Neural cell (in vitro differentiated cells): ENCODE results near the gene PLEKHA8. TPM values are rescaled to one million over a fixed set of nuclear protein-coding genes. Genes with fewer than 3 reads are reported as not detected.

Experiments used
- H2AFZ ChIP-seq: fragments of 200-600, 300-800 bp; sonication (generic), shearing (Covaris generic); 2 replicates; pipeline ENCODE4 v1.6.0; 2014; ENCODE audit warnings: low read depth, mild to moderate bottlenecking, antibody characterized with exemption, low read length, moderate library complexity
- H3F3A ChIP-seq: fragments of 200-600 bp; shearing (Covaris generic); 2 replicates; pipeline ENCODE4 v1.6.1; 2016; ENCODE audit warnings: mild to moderate bottlenecking, moderate library complexity, mixed read lengths, antibody characterized with exemption, low read length; ENCODE audit not compliant: insufficient read depth, poor library complexity, severe bottlenecking
- H3K27ac ChIP-seq: fragments of 200-600, 300-800 bp; sonication (generic), shearing (Covaris generic); 2 replicates; pipeline ENCODE4 v1.5.1; 2014; ENCODE audit warnings: mild to moderate bottlenecking, low read length, moderate library complexity
- H3K27me3 ChIP-seq: fragments of 300-800, 200-600 bp; sonication (generic), shearing (Covaris generic); 2 replicates; pipeline ENCODE4 v1.6.0; 2014; ENCODE audit warnings: mild to moderate bottlenecking, low read depth, low read length, moderate library complexity; ENCODE audit not compliant: insufficient read depth
- H3K36me3 ChIP-seq: fragments of 300-800, 200-600 bp; sonication (generic), shearing (Covaris generic); 2 replicates; pipeline ENCODE4 v1.5.1; 2014; ENCODE audit warnings: mild to moderate bottlenecking, antibody characterized with exemption, low read length, moderate library complexity; ENCODE audit not compliant: insufficient read depth
- H3K4me2 ChIP-seq: fragments of 300-800, 200-600 bp; sonication (generic), shearing (Covaris generic); 2 replicates; pipeline ENCODE4 v1.6.0; 2014; ENCODE audit warnings: mild to moderate bottlenecking, low read length
- H3K4me3 ChIP-seq: fragments of 300-800, 200-600 bp; sonication (generic), shearing (Covaris generic); 2 replicates; pipeline ENCODE4 v1.5.1; 2014; ENCODE audit warnings: mild to moderate bottlenecking, low read length, moderate library complexity
- H3K79me2 ChIP-seq: fragments of 200-600 bp; shearing (Covaris generic); replicated peaks from 2 replicates; pipeline ENCODE4 v1.6.0; 2014; ENCODE audit warnings: mild to moderate bottlenecking, low read length, moderate library complexity; ENCODE audit not compliant: insufficient read depth
- H3K9ac ChIP-seq: fragments of 300-800, 200-600 bp; sonication (generic), shearing (Covaris generic); 2 replicates; pipeline ENCODE4 v1.6.1; 2016; ENCODE audit warnings: mild to moderate bottlenecking, low read length, mixed read lengths
- H3K9me2 ChIP-seq: fragments of 200-600 bp; shearing (Covaris generic); 2 replicates; pipeline ENCODE4 v1.6.1; 2016; ENCODE audit warnings: mild to moderate bottlenecking, low read length, mixed read lengths; ENCODE audit not compliant: insufficient read depth
- H3K9me3 ChIP-seq: fragments of 200-600, 300-800 bp; sonication (generic), shearing (Covaris generic); 2 replicates; pipeline ENCODE4 v1.6.1; 2016; ENCODE audit warnings: mild to moderate bottlenecking, mixed run types, low read length, moderate library complexity, mixed read lengths
- H4K20me1 ChIP-seq: fragments of 200-600 bp; shearing (Covaris generic); 2 replicates; pipeline ENCODE4 v1.6.1; 2016; ENCODE audit warnings: mild to moderate bottlenecking, mixed run types; ENCODE audit not compliant: insufficient read depth
- EP300 ChIP-seq: fragments of 450-650 bp; conservative IDR thresholded peaks from 2 replicates; pipeline ENCODE4 v1.6.1; 2014; ENCODE audit warnings: antibody characterized with exemption, mild to moderate bottlenecking, moderate library complexity; ENCODE audit not compliant: poor library complexity, severe bottlenecking
- EZH2 ChIP-seq: fragments of 200-600, 300-800 bp; shearing (Covaris generic), sonication (generic); IDR thresholded peaks from 2 replicates; pipeline ENCODE4 v1.6.1; 2014; ENCODE audit warnings: antibody characterized with exemption, low read length, borderline replicate concordance, mild to moderate bottlenecking; ENCODE audit not compliant: insufficient read depth, poor library complexity, severe bottlenecking
- MXI1 ChIP-seq: fragments of 450-650 bp; conservative IDR thresholded peaks from 2 replicates; pipeline ENCODE4 v1.6.1; 2014; ENCODE audit warnings: antibody characterized with exemption, mild to moderate bottlenecking; ENCODE audit not compliant: poor library complexity, severe bottlenecking
- POLR2AphosphoS5 ChIP-seq: IDR thresholded peaks from 2 replicates; pipeline ENCODE4 v1.6.1; 2012
- RAD21 ChIP-seq: fragments of 450-650 bp; conservative IDR thresholded peaks from 2 replicates; pipeline ENCODE4 v1.6.1; 2014; ENCODE audit warnings: antibody characterized with exemption, mild to moderate bottlenecking, moderate library complexity
- SMC3 ChIP-seq: fragments of 450-650 bp; conservative IDR thresholded peaks from 2 replicates; pipeline ENCODE4 v1.6.1; 2014; ENCODE audit warnings: antibody characterized with exemption, mild to moderate bottlenecking, moderate library complexity; ENCODE audit not compliant: poor library complexity
- TAF1 ChIP-seq: IDR thresholded peaks from 2 replicates; pipeline ENCODE4 v1.6.1; 2012; ENCODE audit warnings: low read depth
- polyA plus RNA-seq: library from polyadenylated mRNA; depleted of rRNA; stranded (reverse); fragments of >200 nt; gene quantifications from 2 replicates; pipeline ENCODE4 v1.2.3, GENCODE V29; 2014
- TF ChIP-seq, protein P1 (sequence below): fragments of 450-650 bp; IDR thresholded peaks from 2 replicates; pipeline ENCODE4 v1.5.1; 2014; ENCODE audit warnings: antibody characterized with exemption, mild to moderate bottlenecking, moderate library complexity; ENCODE audit not compliant: poor library complexity, severe bottlenecking
- TF ChIP-seq, protein P2 (sequence below): IDR thresholded peaks from 2 replicates; pipeline ENCODE4 v1.6.1; 2012; ENCODE audit warnings: borderline replicate concordance

The PLEKHA8 gene
- polyA plus RNA-seq, 1 donor from 2014 or later = 43.1 TPM

DNA sequence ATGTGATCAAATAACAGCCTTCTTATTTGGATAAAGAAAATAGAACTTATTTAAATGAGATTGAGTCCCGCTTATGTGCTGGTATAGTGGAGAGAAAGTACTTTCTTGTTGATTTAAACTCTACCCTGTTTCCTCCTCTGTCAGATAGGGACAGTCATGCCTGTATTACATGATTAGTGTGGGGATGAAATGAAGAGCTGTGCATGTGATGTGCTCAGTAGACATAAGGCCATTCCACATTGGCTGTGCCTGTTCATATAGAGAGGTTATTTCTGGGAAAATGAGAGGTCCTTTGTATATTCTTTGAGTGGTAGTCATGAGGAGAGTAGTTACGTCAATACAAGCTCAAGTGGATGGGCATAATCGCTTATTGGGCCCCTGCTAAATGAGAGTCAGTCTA is 112.2 kb downstream of the PLEKHA8 start:
- Histone ChIP-seq H3K79me2 (peaks cover 24% of the 10 kb centered on the region), H3K36me3 (no peaks in the 10 kb centered on the region), H3K27ac (no peak overlapping the region)

DNA sequence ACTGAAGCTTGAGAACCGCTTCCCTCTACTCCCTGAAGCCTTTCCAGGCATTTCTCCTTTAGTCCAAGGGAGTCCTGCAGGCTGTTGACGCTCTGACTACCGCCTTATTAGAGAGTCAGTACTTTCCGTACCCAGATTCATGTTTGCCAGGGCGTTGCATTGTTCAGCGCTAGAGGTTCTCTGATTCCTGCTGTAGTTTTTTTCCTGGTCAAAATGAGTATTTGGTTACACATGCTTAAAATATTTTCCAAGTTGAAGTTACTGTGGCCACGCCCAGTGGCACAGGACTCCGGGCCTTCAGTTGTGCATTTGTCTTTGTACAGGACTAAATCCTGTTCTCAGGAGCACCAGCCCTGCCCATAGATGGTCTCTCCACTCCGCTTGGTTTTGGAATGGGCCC is 114.5 kb downstream of the PLEKHA8 start:
- no peaks in the 10 kb centered on the region for H4K20me1 ChIP-seq
- H3K4me2 ChIP-seq = no peak overlapping the region
- TF ChIP-seq MXI1 (no peak), SMC3 (no peak), EZH2 (no peak), RAD21 (no peak), EP300 (no peak), TAF1 (no peak), POLR2AphosphoS5 (no peak)
- TF ChIP-seq, protein P1, sequence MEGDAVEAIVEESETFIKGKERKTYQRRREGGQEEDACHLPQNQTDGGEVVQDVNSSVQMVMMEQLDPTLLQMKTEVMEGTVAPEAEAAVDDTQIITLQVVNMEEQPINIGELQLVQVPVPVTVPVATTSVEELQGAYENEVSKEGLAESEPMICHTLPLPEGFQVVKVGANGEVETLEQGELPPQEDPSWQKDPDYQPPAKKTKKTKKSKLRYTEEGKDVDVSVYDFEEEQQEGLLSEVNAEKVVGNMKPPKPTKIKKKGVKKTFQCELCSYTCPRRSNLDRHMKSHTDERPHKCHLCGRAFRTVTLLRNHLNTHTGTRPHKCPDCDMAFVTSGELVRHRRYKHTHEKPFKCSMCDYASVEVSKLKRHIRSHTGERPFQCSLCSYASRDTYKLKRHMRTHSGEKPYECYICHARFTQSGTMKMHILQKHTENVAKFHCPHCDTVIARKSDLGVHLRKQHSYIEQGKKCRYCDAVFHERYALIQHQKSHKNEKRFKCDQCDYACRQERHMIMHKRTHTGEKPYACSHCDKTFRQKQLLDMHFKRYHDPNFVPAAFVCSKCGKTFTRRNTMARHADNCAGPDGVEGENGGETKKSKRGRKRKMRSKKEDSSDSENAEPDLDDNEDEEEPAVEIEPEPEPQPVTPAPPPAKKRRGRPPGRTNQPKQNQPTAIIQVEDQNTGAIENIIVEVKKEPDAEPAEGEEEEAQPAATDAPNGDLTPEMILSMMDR = no peak
- TF ChIP-seq, protein P2, sequence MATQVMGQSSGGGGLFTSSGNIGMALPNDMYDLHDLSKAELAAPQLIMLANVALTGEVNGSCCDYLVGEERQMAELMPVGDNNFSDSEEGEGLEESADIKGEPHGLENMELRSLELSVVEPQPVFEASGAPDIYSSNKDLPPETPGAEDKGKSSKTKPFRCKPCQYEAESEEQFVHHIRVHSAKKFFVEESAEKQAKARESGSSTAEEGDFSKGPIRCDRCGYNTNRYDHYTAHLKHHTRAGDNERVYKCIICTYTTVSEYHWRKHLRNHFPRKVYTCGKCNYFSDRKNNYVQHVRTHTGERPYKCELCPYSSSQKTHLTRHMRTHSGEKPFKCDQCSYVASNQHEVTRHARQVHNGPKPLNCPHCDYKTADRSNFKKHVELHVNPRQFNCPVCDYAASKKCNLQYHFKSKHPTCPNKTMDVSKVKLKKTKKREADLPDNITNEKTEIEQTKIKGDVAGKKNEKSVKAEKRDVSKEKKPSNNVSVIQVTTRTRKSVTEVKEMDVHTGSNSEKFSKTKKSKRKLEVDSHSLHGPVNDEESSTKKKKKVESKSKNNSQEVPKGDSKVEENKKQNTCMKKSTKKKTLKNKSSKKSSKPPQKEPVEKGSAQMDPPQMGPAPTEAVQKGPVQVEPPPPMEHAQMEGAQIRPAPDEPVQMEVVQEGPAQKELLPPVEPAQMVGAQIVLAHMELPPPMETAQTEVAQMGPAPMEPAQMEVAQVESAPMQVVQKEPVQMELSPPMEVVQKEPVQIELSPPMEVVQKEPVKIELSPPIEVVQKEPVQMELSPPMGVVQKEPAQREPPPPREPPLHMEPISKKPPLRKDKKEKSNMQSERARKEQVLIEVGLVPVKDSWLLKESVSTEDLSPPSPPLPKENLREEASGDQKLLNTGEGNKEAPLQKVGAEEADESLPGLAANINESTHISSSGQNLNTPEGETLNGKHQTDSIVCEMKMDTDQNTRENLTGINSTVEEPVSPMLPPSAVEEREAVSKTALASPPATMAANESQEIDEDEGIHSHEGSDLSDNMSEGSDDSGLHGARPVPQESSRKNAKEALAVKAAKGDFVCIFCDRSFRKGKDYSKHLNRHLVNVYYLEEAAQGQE = no peak
- no peak overlapping the region for H3K4me3 ChIP-seq
- H3K9me3 ChIP-seq = no peaks in the 10 kb centered on the region
- no peaks in the 10 kb centered on the region for H3K9me2 ChIP-seq
- H3K79me2 ChIP-seq = peaks cover 7% of the 10 kb centered on the region
- H3K9ac ChIP-seq = no peak overlapping the region
- peaks cover 3% of the 10 kb centered on the region for H3F3A ChIP-seq
- H3K36me3 ChIP-seq = no peaks in the 10 kb centered on the region
- H3K27me3 ChIP-seq = no peaks in the 10 kb centered on the region
- no peak overlapping the region for H2AFZ ChIP-seq
- no peak overlapping the region for H3K27ac ChIP-seq

More for the DNA sequence above, 112.2 kb downstream of the PLEKHA8 start:
- Histone ChIP-seq H3K4me3 (no peak overlapping the region), H2AFZ (no peak overlapping the region), H4K20me1 (no peaks in the 10 kb centered on the region), H3K9me3 (no peaks in the 10 kb centered on the region), H3K4me2 (no peak overlapping the region), H3K9me2 (no peaks in the 10 kb centered on the region), H3K27me3 (no peaks in the 10 kb centered on the region), H3F3A (no peaks in the 10 kb centered on the region), H3K9ac (no peak overlapping the region)
- TF ChIP-seq EP300 (no peak), EZH2 (no peak), MXI1 (no peak), SMC3 (no peak), TAF1 (no peak), POLR2AphosphoS5 (no peak)
- TF ChIP-seq, protein P2 = no peak
- TF ChIP-seq, protein P1 = no peak
